HCT116 (cell line): ENCODE data around the gene PIGH. TPM values are rescaled to one million over a fixed set of nuclear protein-coding genes. Genes with fewer than 3 reads are reported as not detected.

ENCODE experiments used
- ATAC-seq: fragments of 200-7000 bp; cut with Tn5 transposase; 2 replicates; pipeline ENCODE4 v1.9.1; 2020; ENCODE audit warnings: mild to moderate bottlenecking, moderate library complexity
- BruUV-seq: library from RNA; stranded (reverse); fragments of 400-500 nt; replicated peaks from 2 replicates; lab custom pipeline; 2021; lab: Mats Ljungman, UMichigan
- CTCF ChIA-PET: fragments of 300-600 bp; sonication (Branson Sonifier 250); formaldehyde crosslinking; loops from one replicate; lab custom pipeline; 2021; ENCODE audit warnings: antibody characterized with exemption; lab: Charles Lee
- POLR2A ChIA-PET: fragments of 300-600, 350-600 bp; sonication (Branson Sonifier 250); formaldehyde crosslinking; loops from one replicate; lab custom pipeline; 2021; ENCODE audit warnings: antibody characterized with exemption; lab: Charles Lee
- RAD21 ChIA-PET, 2 experiments: fragments of 300-600 bp; sonication (Branson Sonifier 250); formaldehyde crosslinking; loops; one replicate each; lab custom pipeline; 2023; ENCODE audit warnings: low total read pairs in 2 of 2; ENCODE audit not compliant: uncharacterized antibody in 2 of 2, unreplicated experiment in 2 of 2, low non-redundant PET in 1 of 2; lab: Charles Lee
- DNase-seq: peaks from one replicate; pipeline ENCODE4 v3.0.0-alpha.2; 2010; ENCODE audit warnings: low read depth, low spot score
- H2AFZ ChIP-seq: fragments of 200-600 bp; shearing (Covaris generic), sonication (generic); 2 replicates; pipeline ENCODE4 v1.6.1; 2017; ENCODE audit warnings: low read depth, mixed run types, mixed read lengths, antibody characterized with exemption, low read length; ENCODE audit not compliant: poor library complexity, severe bottlenecking
- H3K27ac ChIP-seq: 2 replicates; pipeline ENCODE4 v1.5.1; 2012; ENCODE audit warnings: low read depth, low read length
- H3K27me3 ChIP-seq: fragments of 200-600 bp; sonication (generic); 2 replicates; pipeline ENCODE4 v1.6.1; 2016; ENCODE audit warnings: mixed run types, low read length, mixed read lengths; ENCODE audit not compliant: insufficient read depth
- H3K36me3 ChIP-seq, 2 experiments: fragments of 200-500 bp in 1 of 2; fragments of 200-600 bp in 1 of 2; sonication (Bioruptor generic) in 1 of 2; sonication (generic) in 1 of 2; 2 replicates each; pipeline versions ENCODE4 v1.5.1 to v1.6.1; 2014 to 2016; ENCODE audit warnings: low read length in 2 of 2, inconsistent platforms in 1 of 2, mixed read lengths in 1 of 2, mixed run types in 1 of 2; ENCODE audit not compliant: insufficient read depth in 2 of 2, control insufficient read depth in 1 of 2
- H3K4me1 ChIP-seq, 2 experiments: fragments of 200-600 bp in 1 of 2; sonication (generic) in 1 of 2; 2 replicates each; pipeline versions ENCODE4 v1.5.1 to v1.6.1; 2012 to 2017; ENCODE audit warnings: low read length in 2 of 2, inconsistent platforms in 1 of 2, mild to moderate bottlenecking in 1 of 2, mixed read lengths in 1 of 2, mixed run types in 1 of 2, moderate library complexity in 1 of 2; ENCODE audit not compliant: insufficient read depth in 2 of 2, control insufficient read depth in 1 of 2
- H3K4me2 ChIP-seq: fragments of 200-600 bp; sonication (generic); 2 replicates; pipeline ENCODE4 v1.6.1; 2017; ENCODE audit warnings: mixed run types, low read length, mixed read lengths
- H3K4me3 ChIP-seq, 2 experiments: fragments of 200-600 bp in 1 of 2; sonication (generic) in 1 of 2; replicated peaks in 1 of 2; 2 replicates each; pipeline ENCODE4 v1.5.1; 2011 to 2016; ENCODE audit warnings: low read length in 2 of 2, control low read depth in 1 of 2, low read depth in 1 of 2, mild to moderate bottlenecking in 1 of 2, mixed read lengths in 1 of 2, mixed run types in 1 of 2
- H3K79me2 ChIP-seq: fragments of 200-600 bp; sonication (generic); 2 replicates; pipeline ENCODE4 v1.6.1; 2017; ENCODE audit warnings: mild to moderate bottlenecking, mixed run types, low read length, moderate library complexity, mixed read lengths; ENCODE audit not compliant: insufficient read depth
- H3K9ac ChIP-seq: fragments of 200-600 bp; sonication (generic); 2 replicates; pipeline ENCODE4 v1.6.1; 2016; ENCODE audit warnings: low read length, mixed read lengths
- H3K9me2 ChIP-seq: fragments of 200-600 bp; sonication (generic), shearing (Covaris generic); 2 replicates; pipeline ENCODE4 v1.6.1; 2017; ENCODE audit warnings: mixed run types, mild to moderate bottlenecking, moderate library complexity; ENCODE audit not compliant: insufficient read depth
- H3K9me3 ChIP-seq, 2 experiments: fragments of 200-500 bp in 1 of 2; fragments of 200-600 bp in 1 of 2; sonication (Bioruptor generic) in 1 of 2; sonication (generic) in 1 of 2; 2 replicates each; pipeline ENCODE4 v1.6.1; 2014 to 2017; ENCODE audit warnings: low read length in 2 of 2, mixed read lengths in 2 of 2, inconsistent platforms in 1 of 2, low read depth in 1 of 2, mild to moderate bottlenecking in 1 of 2, mixed run types in 1 of 2, moderate library complexity in 1 of 2; ENCODE audit not compliant: control insufficient read depth in 1 of 2, insufficient read depth in 1 of 2
- H4K20me1 ChIP-seq: fragments of 200-600 bp; sonication (generic), shearing (Covaris generic); 2 replicates; pipeline ENCODE4 v1.6.1; 2017; ENCODE audit warnings: mixed run types, mild to moderate bottlenecking, moderate library complexity; ENCODE audit not compliant: insufficient read depth
- CBX3 ChIP-seq: IDR thresholded peaks from 2 replicates; pipeline ENCODE4 v1.6.1; 2012; ENCODE audit warnings: low read depth
- CEBPB ChIP-seq: IDR thresholded peaks from 2 replicates; pipeline ENCODE4 v1.6.1; 2012; ENCODE audit warnings: low read depth
- EGR1 ChIP-seq: IDR thresholded peaks from 2 replicates; pipeline ENCODE4 v1.6.1; 2012; ENCODE audit warnings: low read depth
- EZH2 ChIP-seq: fragments of 200-600 bp; sonication (generic); IDR thresholded peaks from 2 replicates; pipeline ENCODE4 v1.6.1; 2017; ENCODE audit warnings: antibody characterized with exemption, mixed run types
- EZH2phosphoT487 ChIP-seq: fragments of 200-600 bp; IDR thresholded peaks from 2 replicates; pipeline ENCODE4 v1.6.1; 2018; ENCODE audit warnings: antibody characterized with exemption, borderline replicate concordance
- POLR2A ChIP-seq: IDR thresholded peaks from 2 replicates; pipeline ENCODE4 v1.7.0; 2011; ENCODE audit warnings: borderline replicate concordance; ENCODE audit not compliant: insufficient read depth, insufficient read length; ENCODE audit errors: extremely low read depth
- RAD21 ChIP-seq: IDR thresholded peaks from 2 replicates; pipeline ENCODE4 v1.6.1; 2012; ENCODE audit warnings: low read depth, mild to moderate bottlenecking
- ZNF274 ChIP-seq: fragments of 200-500 bp; sonication (Bioruptor generic); IDR thresholded peaks from 2 replicates; pipeline ENCODE4 v1.6.1; 2014; ENCODE audit warnings: mild to moderate bottlenecking, low read depth, low read length, inconsistent platforms
- intact Hi-C: fragments of 100-400 bp; cut with micrococcal nuclease; formaldehyde crosslinking; loops from 2 replicates; pipeline ENCODE4 v1.10.0; 2022
- total RNA-seq: library from RNA; stranded (reverse); gene quantifications from one replicate; pipeline ENCODE4 v1.2.1, GENCODE V29; 2021; ENCODE audit not compliant: unreplicated experiment
- TF ChIP-seq, protein P1 (sequence below): IDR thresholded peaks from 2 replicates; pipeline ENCODE4 v1.6.1; 2011; ENCODE audit warnings: mild to moderate bottlenecking, low read length, moderate library complexity; ENCODE audit not compliant: insufficient replicate concordance; ENCODE audit errors: extremely low read depth
- TF ChIP-seq, protein P2 (sequence below): IDR thresholded peaks from 2 replicates; pipeline ENCODE4 v1.6.1; 2012; ENCODE audit warnings: low read depth

The PIGH gene
- total RNA-seq, 1 experiment from 2014 or later = 20.9 TPM

DNA sequence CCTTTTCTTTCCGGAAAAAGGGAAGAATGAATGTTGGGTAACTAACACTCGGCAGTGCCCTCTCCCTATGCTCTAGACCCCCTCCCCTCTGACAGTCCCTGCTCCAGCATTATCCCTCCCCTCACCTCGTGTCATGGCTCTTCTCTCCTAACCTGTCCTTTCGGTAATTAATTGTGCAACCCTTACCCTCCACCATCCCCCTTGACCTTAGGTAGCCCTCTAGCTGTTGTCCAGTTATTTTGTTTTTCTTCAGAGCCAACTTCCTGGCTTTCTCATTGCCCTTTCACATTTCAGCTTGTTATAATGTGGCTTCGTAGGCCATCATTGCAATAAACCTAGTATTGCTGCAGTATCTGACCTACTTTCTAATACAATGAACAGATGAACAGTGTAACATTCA, 30.9 kb upstream of the PIGH start:
- no peaks in the 10 kb centered on the region for H3K9me3 ChIP-seq
- H3K27ac ChIP-seq = no peak overlapping the region
- H2AFZ ChIP-seq = no peak overlapping the region
- H3K9ac ChIP-seq = no peak overlapping the region
- H3K27me3 ChIP-seq = no peaks in the 10 kb centered on the region
- no peak overlapping the region for H3K4me2 ChIP-seq
- no peak for TF ChIP-seq EZH2
- TF ChIP-seq, protein P1, sequence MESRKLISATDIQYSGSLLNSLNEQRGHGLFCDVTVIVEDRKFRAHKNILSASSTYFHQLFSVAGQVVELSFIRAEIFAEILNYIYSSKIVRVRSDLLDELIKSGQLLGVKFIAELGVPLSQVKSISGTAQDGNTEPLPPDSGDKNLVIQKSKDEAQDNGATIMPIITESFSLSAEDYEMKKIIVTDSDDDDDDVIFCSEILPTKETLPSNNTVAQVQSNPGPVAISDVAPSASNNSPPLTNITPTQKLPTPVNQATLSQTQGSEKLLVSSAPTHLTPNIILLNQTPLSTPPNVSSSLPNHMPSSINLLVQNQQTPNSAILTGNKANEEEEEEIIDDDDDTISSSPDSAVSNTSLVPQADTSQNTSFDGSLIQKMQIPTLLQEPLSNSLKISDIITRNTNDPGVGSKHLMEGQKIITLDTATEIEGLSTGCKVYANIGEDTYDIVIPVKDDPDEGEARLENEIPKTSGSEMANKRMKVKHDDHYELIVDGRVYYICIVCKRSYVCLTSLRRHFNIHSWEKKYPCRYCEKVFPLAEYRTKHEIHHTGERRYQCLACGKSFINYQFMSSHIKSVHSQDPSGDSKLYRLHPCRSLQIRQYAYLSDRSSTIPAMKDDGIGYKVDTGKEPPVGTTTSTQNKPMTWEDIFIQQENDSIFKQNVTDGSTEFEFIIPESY = no peak
- TF ChIP-seq, all 23 proteins: peak for 0
- ChIA-PET RAD21 (no interaction called here), CTCF (no interaction called here), POLR2A (no interaction called here)
- intact Hi-C loops = no loop called here
- ATAC-seq (no peak), DNase-seq (no peak)
- H3K4me3 ChIP-seq = no peak overlapping the region
- no TSS peak for BruUV-seq
- H4K20me1 ChIP-seq = no peaks in the 10 kb centered on the region
- H3K4me1 ChIP-seq = no peaks in the 10 kb centered on the region
- no peaks in the 10 kb centered on the region for H3K36me3 ChIP-seq
- H3K79me2 ChIP-seq = no peaks in the 10 kb centered on the region
- no peaks in the 10 kb centered on the region for H3K9me2 ChIP-seq

DNA sequence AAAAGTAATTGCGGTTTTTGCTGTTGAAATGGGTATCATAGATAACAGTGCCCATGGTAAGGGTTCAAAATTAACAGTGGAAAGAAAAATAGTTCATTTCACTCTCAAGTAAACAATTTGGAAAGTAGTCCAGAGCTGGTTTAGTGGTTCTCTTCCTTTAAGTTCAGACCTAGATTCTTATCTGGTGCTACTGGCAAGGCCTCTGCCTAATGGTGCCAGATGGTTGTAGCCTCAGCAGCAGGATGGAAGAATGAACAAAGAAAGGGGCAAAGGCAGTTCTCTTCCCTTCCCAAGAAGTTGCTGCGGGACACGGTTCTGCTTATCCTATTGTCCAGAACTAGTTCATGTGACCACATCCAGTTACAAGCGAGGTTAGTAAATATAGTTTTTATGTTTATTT, 30.1 kb upstream of the PIGH start:
- Histone ChIP-seq H2AFZ (no peak overlapping the region), H4K20me1 (no peaks in the 10 kb centered on the region), H3K4me1 (no peaks in the 10 kb centered on the region), H3K79me2 (no peaks in the 10 kb centered on the region), H3K36me3 (no peaks in the 10 kb centered on the region), H3K9me3 (no peaks in the 10 kb centered on the region), H3K9ac (no peak overlapping the region), H3K27me3 (no peaks in the 10 kb centered on the region), H3K4me3 (no peak overlapping the region)
- DNase-seq = no peak
- ChIA-PET POLR2A (no interaction called here), CTCF (no interaction called here)
- ATAC-seq = no peak
- TF ChIP-seq RAD21 = no peak
- TF ChIP-seq CEBPB = no peak
- TF ChIP-seq EZH2phosphoT487 = no peak
- no peak for TF ChIP-seq CBX3
- no peak for TF ChIP-seq ZNF274
- TF ChIP-seq EZH2 = no peak
- TF ChIP-seq EGR1 = no peak
- TF ChIP-seq POLR2A = no peak
- TF ChIP-seq, protein P2, sequence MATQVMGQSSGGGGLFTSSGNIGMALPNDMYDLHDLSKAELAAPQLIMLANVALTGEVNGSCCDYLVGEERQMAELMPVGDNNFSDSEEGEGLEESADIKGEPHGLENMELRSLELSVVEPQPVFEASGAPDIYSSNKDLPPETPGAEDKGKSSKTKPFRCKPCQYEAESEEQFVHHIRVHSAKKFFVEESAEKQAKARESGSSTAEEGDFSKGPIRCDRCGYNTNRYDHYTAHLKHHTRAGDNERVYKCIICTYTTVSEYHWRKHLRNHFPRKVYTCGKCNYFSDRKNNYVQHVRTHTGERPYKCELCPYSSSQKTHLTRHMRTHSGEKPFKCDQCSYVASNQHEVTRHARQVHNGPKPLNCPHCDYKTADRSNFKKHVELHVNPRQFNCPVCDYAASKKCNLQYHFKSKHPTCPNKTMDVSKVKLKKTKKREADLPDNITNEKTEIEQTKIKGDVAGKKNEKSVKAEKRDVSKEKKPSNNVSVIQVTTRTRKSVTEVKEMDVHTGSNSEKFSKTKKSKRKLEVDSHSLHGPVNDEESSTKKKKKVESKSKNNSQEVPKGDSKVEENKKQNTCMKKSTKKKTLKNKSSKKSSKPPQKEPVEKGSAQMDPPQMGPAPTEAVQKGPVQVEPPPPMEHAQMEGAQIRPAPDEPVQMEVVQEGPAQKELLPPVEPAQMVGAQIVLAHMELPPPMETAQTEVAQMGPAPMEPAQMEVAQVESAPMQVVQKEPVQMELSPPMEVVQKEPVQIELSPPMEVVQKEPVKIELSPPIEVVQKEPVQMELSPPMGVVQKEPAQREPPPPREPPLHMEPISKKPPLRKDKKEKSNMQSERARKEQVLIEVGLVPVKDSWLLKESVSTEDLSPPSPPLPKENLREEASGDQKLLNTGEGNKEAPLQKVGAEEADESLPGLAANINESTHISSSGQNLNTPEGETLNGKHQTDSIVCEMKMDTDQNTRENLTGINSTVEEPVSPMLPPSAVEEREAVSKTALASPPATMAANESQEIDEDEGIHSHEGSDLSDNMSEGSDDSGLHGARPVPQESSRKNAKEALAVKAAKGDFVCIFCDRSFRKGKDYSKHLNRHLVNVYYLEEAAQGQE = no peak
- TF ChIP-seq, all 23 proteins: peak for 0
- Histone ChIP-seq H3K27ac (no peak overlapping the region), H3K4me2 (no peak overlapping the region), H3K9me2 (no peaks in the 10 kb centered on the region)
- BruUV-seq = no TSS peak
- intact Hi-C loops = no loop called here
- RAD21 ChIA-PET = no interaction called here
